Measurements from ENCODE around the gene RAPGEF5.
A peak's percentile ranks its signal among the peaks of the same experiment; 100 is the strongest.

RAPGEF5 gene

DNA sequence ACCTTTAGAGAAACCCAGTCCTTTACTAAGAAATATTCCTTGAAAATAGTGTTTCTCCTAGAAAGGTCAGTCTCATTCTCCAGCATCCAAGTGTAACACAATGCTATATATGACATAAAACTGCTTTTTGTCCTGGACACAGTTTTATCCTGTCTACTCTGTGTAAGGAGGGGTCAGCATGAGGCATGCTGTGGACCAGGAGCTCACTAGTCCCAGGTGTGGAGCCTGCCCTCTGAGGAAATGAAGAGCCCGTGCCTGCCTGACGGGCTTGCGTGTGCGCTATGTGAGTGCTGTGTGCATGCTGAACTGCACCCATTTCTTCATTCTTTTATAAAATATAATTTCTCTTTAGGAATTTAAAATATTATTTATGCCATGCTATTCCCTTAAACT is 228.4 kb downstream of the RAPGEF5 start:
- DNase-seq: no peak

DNA sequence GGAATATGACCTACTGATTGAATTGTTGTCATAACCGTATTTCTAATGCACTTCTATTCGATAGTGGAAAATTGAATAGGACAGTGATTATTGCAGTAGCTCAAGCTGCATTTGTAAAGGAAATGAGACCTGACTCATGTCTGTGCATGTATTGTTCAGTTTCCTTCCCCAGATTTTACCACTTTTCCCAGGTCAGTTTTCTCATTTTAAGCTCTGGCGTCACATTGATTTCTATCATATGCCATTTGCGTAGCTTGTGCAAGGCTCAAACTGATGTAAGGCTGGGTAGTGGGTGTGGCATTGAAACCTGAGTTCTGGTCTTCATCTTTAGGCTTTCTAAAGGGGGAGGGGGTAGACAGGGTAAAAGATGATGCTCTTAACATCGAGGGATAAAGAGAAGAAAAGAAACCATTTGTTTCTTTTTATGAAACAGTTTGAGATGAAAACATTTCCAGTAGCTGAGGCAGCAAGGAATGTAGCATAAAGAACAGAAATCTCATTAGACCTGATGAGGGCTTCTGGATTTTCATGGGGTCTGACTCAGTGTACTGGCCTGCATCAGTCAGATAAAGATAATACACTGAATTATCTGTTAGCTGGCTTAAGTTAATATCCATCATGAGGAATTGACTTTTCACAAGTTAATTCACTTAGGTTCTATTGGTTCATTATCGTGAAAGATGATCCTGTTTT is 229.0 kb downstream of the RAPGEF5 start:
- DNase-seq: no peak

DNA sequence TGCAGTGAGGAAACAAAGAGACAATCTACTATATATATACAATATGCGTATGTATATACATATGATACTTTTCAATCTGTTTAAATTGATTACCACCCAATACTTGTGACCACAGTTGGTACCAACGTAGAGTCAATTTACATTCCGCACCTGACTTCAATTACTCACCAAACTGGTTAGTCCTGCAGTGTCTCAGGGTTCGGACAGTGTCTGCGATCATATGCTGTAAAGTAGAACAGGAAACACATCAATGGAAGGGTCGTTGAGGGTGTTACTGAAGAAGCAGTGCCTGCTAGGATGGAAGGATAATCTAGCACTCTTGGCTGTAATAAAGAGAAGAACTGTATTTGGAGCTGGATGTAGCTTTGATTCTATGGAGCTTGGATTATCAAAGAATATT is 231.5 kb downstream of the RAPGEF5 start:
- DNase-seq: no peak

DNA sequence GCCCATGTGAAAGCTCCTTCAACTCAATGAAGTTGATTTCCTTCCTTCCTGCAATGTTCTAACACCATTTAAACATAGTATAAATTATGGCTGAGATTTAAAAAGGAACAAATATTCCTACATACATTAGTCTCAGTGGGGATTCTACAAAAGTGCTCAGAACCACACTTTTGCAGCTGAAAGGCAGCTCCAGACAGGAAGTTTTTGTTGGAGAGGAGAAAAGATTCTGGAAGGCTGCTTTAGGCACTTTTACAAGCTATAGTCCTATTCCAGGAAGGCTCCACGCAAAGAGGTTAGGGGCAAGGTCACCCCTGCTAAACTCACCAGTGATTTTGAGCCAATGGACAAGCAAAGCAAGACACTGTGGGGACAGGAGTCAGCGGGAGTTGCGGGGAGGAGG is 232.0 kb downstream of the RAPGEF5 start:
- DNase-seq: no peak

DNA sequence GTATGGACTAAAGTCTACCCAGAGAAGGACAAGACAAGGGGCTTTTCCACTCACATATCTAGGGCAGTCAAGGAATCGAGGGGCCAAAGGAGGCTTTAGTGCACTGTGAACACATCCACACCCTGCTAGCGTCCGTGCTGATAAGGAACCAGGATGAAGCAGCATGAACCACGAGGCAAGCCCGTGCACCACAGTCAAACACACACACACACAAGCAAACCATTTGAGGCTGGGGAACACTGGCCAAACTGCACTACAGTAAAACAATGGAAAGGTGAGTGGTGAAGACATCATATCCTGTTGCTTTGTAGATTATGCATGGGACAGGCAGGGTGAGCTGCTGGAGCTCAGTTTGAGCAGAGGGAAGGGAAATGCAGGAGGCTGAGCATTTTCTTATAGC is 233.8 kb downstream of the RAPGEF5 start:
- no peak for DNase-seq

DNA sequence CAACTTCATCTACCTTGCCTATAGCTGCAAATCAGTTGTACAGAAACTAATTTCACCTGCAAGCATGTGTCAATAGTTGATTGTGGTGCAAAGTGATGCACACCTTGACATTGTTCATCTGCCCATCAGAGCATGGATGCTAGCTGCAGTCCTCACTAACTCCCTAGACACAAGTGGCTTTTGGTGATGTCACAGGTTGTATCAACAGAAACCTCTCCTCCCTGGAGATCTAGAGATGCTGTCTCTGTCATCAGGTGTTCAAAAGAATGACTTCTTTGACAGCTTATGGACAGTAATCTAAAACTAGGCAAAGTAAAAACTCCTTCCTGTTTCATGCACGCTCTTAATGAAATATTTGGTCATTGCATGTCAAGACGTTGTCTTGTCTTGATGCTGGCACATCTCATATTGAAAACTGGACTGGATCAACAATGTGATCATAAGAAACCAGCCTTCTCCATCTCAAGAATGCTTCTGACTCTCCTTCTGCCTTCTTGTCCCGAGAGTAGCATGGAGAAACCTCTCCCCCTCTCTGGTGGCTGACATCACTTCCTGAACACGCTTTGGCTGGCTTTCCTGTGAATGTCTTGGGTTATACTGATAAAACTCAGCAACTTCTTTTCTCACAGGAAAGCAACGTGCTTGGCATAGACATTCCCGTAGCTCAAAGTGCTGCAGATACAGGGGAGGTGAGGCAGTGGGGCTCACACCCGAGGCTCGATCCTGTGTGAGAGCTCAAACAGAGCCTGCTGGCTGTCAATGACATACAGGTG is 235.1 kb downstream of the RAPGEF5 start:
- DNase-seq: no peak

DNA sequence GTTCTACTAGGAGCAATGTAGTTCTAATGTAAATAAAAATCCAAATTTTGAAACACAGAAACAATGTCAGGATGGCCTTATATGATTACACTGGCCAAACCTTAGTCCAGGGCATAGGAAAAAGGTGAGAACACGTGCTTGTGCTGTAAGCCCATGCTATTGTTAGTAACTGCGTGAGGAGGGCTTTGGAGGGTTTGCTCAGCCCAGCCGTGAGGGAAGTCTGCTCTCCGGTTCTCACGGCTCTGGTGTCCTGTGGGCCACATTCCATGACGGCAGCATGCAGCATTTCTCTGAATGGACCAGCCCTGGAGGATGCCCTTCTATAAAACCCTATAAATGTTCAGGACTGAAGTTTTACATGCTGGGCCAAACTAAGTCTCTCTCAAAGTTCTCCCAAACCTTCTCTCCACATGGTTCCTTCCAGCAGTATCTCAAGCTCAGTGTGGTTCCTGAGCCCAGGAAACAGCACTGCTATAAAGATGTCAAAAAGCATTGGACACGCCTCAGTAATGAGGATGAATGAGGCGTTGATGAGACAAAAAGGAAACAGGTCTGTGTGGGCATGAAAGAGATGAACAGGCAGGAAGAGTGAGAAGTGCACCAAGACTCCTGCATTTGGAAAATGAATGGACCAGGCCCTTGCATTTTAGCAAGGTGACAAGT is 236.4 kb downstream of the RAPGEF5 start:
- DNase-seq: no peak

DNA sequence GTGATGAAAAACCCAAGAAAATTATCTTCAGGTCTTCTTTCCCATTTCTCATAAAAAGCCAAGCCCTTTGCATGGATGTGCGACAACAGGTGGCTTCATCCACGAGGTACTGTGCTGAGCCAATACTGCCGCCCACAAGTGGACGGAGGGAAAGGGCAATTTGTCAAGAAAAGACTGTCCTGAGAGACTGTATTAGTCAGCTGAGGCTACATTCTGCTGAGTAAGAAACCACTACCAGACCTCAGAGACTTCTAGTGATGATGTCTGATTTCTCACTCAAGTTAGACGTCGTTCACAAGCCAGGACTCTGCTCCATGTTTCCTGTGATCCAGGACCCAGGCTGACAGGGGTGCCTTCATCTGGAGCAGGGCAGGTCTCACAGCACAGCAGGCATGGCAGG is 239.7 kb downstream of the RAPGEF5 start:
- DNase-seq: no peak

DNA sequence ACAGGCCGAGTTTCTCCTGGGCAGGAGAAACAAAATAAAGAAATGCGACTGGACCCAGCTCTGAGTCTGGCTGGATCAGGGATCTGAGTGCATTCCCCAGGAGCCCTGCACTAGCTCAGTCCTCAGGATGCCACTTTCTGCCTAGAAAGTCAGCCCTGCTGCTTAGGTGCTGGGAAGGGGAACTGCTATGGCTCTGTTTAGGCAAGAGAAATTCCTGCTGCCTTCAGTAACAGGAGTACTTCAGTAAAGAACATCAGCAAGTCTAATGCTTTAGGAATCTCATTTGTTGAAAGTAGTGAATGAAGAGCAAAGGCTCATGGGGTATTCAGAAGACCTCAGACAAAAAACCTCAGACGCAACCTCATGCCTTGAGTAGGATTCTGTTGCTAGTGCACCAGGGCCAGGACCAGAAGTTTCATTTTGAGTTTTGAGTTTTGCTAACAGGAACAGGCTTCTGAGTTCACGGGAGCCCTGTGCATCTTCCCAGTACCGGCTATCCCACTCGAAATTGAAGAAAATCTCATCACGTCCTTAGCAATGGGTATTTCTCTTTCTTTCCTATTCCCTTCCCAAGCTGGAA is 240.4 kb downstream of the RAPGEF5 start:
- no peak for DNase-seq

DNA sequence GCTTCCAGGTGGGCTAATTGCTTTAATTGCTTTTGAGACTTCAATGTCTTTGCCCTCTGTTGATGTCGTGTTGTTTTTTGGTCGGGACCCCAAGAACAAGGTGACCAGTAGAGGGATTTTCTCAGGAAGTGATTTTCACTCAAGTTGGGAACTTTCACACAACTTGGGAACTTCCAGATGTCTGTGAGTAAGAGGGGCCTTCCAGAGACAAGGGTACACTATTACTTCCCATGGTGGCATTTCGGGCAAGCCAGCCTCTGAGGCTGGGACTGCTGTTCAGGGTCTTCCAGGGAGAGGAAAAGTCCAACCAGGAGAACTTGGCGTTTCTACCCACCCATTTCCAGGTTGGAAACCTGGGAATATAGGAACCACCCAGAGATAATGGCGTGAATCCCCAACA is 241.3 kb downstream of the RAPGEF5 start:
- no peak for DNase-seq

DNA sequence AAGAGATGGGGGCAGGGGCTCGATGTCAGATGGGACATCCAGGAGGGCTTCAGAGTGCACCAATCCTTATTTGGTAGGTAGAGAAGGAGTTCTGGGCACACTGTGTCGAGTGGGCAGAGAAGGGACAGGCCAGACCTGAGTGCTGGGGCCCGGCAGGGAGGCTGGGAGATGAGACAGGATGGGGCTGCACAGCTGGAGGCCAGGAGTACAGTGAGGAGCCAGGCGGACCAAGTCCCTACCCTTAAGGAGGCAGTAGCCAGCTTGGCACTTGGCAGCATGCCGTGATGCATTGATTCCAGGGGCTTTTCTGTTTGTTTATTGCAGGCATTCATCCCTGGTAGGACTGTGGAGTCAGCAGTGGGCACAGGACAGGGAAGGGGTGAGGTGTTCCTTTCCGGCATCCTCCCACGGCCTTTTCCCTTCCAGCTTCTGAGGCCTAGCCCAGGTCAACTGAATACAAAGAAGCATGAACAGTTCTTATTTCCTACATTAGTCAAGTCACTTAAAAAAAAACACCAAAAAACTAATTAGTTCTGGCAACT is 242.4 kb downstream of the RAPGEF5 start:
- no peak for DNase-seq

DNA sequence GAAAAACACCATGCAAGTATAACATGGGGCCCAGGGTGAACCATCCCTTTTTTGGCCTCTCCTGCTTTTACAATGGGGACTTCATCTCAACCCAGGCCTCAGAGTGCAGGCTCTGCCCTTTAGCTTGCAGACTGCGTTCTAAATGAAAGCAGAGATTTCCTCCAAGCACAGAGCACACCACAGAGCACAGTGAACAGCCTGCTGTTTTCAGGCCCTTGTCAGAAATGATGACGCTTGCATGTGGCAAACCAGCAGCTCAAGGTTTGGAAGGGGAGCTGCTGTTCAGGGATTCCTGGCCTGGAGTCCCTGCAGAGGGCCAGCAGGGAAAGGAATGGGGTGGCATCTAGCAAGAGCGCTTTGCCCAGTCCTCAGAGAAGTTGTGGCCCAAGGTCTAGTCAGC is 243.9 kb downstream of the RAPGEF5 start:
- DNase-seq: peak in 5 of 56 donors; percentile 14 to 25 (median 18)

DNA sequence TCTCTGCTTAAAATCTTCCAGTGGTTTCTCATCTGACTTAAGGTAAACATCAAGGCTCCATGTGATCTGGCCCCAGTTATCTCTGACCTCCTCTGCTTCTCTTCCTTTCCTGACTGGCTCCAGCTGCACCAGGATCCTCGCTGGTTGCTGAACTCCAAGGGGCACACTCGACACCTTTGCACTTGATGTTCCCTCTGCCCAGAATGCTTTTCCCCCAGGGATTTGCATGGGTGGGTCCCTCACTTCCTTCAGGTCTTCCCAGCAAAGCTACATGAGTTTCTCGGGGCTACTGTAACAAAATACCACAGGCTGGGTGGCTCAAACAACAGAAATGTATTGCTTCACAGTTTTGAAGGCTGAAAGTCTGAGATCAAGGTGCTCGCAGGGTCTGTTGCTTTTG is 245.3 kb downstream of the RAPGEF5 start:
- DNase-seq: no peak

DNA sequence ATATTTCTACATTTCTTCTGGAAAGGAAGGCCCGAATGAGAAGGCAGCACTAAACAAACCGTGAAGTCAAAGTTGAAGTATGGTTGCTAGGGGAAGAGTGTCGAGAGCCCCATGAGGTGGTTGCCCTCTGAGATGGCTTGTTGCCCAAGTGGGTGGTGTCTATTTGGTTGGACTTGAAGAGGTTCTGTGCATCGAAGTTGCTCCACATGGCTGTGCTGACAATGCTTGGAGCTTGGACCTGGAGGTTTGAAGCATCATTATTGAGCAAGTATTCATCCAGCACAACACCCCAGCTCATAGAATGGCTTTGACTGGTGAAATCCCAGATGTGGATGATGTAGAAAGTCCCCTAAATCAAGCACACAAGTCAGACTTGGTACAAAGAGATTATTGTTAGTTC is 246.1 kb downstream of the RAPGEF5 start:
- peak in 17 of 56 donors; percentile 10 to 59 (median 30) for DNase-seq

DNA sequence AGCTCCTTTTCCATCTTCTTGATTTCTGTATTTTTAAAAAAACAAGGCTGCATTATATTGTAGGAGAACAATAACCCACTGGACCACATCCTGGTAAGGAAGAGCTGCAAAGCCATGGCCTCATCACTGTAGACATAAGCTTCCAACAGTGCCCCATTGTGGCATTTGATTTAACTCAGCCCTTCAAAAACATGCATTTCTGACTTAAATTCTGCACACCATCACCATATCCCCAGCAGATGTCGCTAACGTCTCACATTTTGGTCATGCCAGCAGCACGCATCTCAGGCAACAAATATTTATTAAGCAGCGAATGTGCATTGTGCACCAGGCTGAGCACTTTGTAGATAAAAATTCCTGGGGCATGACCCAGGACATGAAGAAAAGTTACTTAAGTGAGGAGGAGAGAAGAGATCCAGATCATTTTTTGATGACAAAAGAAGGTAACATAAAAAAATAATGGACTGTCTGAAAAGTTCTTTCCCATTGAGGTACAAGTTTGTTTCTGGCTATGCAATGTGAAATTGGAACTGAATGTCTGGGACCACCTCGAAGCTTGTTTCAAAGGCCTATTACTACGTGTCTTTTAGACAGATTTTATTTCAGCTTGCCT is 246.6 kb downstream of the RAPGEF5 start:
- DNase-seq: peak in 52 of 56 donors; percentile 29 to 96 (median 70)

DNA sequence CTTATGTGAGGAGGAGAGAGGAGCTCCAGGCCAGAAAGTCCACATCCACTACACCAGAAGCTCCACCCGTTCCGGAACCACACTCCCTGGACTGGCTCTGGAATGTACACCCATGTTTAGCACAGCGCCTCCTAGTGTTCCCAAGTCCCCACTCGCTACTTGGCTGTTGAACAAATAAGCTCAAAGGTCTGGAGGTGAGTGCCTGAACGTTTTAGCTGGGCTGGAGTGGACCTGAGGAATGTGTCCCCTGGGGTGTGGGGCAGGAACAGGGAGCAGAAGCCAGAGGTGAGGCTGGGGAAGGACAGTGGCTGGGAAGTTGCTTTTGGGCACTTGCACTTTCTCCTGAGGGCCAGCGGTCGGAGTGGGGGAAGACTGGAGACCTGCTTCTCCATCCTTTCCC is 247.2 kb downstream of the RAPGEF5 start:
- peak in 35 of 56 donors; percentile 11 to 81 (median 48) for DNase-seq

DNA sequence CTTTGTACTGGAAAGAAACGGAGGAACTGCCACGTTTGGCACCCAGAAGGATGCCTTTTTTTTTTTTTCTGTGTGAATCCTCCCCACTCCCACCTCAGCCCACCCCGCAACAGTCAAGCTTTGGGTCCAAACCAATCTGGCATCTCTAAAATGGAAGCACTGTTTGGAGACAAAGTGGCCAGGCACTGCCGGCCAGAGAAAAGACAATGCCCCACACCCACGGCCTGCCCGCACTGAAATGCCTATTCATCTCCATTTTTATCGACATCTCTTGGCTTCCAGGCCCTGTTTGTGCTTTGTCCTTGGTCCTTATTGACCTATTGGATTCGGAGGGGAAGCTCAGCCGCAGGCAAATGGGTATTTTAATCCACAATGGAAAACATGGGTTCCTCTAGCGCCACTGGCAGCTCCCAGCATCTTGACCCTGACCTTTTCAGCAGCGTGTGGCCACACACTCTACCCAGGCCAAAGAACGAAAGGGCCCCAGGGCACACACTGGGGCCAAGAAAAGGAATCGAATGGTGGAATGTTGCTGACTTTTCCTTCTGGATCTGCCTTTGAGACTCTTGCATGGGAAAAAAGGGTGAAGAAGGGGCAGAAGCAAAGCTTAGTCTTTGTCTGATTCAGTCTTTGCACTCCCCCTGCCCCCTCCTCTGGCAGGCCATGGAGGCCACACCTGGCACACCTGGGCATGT is 248.7 kb downstream of the RAPGEF5 start:
- DNase-seq: peak in 54 of 56 donors; percentile 17 to 94 (median 77)

DNA sequence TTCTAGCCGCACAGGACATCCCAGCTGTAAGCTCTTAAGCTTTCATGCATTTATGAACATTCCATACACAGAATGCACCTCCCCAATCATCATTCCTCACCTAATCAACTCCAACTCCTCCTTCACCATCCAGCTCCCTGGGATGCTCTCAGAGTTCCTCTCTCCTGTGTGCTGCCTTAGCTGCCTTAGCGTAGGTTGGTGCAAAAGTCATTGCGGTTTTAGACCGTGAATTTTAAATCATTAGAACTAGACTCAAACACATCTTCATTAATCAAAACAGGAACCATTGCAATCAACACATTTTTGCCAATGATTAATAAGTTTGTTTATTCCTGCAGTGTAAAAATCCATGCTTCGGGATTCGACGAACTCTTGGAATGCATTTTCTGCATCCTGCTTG is 251.4 kb downstream of the RAPGEF5 start:
- DNase-seq: no peak

DNA sequence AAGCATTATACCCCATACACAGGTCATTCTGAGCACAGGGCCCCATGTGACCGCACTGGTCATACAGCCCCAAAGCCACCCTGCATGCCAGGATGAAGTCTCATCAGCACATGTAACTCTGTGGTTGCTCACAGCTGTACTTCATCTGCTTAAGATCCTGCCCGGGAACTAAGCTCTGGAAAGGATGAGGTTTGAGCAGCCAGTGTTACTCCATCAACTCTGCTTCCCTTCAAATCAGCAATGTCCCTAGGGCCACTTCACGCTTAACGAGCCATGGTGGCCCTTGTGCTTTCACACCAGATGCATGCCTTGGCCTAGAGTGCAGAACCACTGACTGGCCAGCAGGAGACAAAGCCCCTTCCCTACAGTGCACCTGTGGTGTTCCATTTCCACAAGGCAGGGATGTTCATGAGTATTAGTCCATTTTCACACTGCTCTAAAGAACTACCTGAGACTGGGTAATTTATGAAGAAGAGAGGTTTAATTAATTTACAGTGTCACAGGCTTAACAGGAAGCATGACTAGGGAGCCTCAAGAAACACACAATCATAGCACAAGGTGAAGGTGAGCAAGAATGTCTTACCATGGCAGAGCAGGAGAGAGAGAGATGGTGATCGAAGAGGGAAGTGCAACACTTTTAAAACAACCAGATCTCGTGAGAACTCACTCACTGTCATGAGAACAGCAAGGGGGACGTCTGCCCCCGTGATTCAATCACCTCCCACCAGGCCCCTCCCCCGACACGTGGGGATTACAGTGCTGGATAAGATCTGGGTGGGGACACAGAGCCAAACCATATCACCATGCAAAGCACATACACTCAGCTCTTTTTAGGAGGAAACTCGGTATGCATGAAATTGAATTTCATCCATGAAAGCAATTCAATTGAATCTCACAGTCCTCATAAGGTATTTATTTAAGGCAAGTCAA is 262.3 kb downstream of the RAPGEF5 start:
- no peak for DNase-seq

DNA sequence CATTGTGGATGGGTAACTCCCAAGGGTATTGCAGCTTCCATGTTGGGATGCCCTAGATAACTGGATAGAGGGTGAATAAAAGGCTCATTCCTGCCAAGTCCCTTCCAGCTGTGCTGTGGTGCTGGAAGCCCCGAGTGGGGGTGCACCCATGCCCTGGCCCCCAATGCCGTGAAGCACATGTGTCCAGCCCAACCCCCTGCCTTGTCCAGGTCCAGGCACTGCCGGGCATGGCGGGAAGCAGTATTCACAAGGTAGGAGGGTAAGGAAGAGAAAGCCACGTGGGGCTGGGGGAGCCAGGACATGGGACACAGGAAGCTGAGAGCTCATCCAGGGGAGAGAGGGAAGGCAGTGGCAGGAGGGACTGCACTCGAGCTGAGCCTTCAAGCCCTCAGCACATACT is 263.0 kb downstream of the RAPGEF5 start:
- no peak for DNase-seq

Measured in amygdala (tissue), 56 donors.